ENCODE results near the gene SLC16A7. TPM values are rescaled to one million over a fixed set of nuclear protein-coding genes. Genes with fewer than 3 reads are reported as not detected.

SLC16A7 gene
- total and polyA plus RNA-seq, 2 of the 8 experiments (the other 6 are each of a cell fraction or from before 2014, with no cell fraction given): 0.74 to 4.3 TPM

- no peak overlapping the region for H2AK5ac ChIP-seq (ENCODE audit: low read depth, low read length)
- no peak overlapping the region for H3K9ac ChIP-seq (replicated peaks in 1 of 4; ENCODE audit: extremely low read depth in 1 of 4, low read depth in 3 of 4, low read length in 3 of 4)
- no peak overlapping the region for H3K23ac ChIP-seq (ENCODE audit: insufficient read length)
- H4K20me1 ChIP-seq (replicated peaks in 1 of 2; ENCODE audit: control insufficient read depth in 1 of 2, insufficient read depth in 2 of 2, low read length in 2 of 2): no peaks in the 10 kb centered on the region
- no peak overlapping the region for H3K14ac ChIP-seq (ENCODE audit: insufficient read length)
- H3K9me3 ChIP-seq (ENCODE audit: insufficient read depth in 2 of 2, low read depth in 1 of 2, low read length in 1 of 2): no peaks in the 10 kb centered on the region
- TF ChIP-seq BCL11A (IDR thresholded peaks at IDR 0.05; ENCODE audit: low read depth in 2 of 2, low read length in 2 of 2) (no peak), CBX5 (IDR thresholded peaks at IDR 0.05; ENCODE audit: low read depth, low read length) (no peak), MAX (IDR thresholded peaks at IDR 0.05) (no peak), BRCA1 (IDR thresholded peaks at IDR 0.05; ENCODE audit: low read depth, low read length) (no peak), TAF7 (optimal IDR thresholded peaks at IDR 0.05; ENCODE audit: borderline replicate concordance, low read depth, low read length) (no peak)
- no peaks in the 10 kb centered on the region for H3K23me2 ChIP-seq (ENCODE audit: low read depth, low read length)
- H3K4ac ChIP-seq (replicated peaks; ENCODE audit: insufficient read length, low read depth, low read length): no peak overlapping the region
- no peak overlapping the region for H4K5ac ChIP-seq (ENCODE audit: insufficient read length, low read depth, low read length)
- no peak overlapping the region for H3K18ac ChIP-seq (ENCODE audit: extremely low read depth, low read length)
- H2BK20ac ChIP-seq (ENCODE audit: low read length): no peak overlapping the region
- H2BK120ac ChIP-seq (replicated peaks; ENCODE audit: low read depth, low read length): no peak overlapping the region
- H3K36me3 ChIP-seq (ENCODE audit: control insufficient read depth in 2 of 4, insufficient read depth in 4 of 4, low read length in 3 of 4): no peaks in the 10 kb centered on the region
- CTCF ChIA-PET (ENCODE audit: partially characterized antibody): no interaction called here
- 80% methylated on average over 1 of the region's 3 CpGs; no CpG with 5 or more reads in 1 of the 2 experiments for WGBS, 2 experiments (ENCODE audit: extremely low coverage in 1 of 2, insufficient coverage in 1 of 2, insufficient read length in 1 of 2, insufficient replicate concordance in 2 of 2, low coverage in 1 of 2, low lambda C conversion rate in 2 of 2, missing lambda C conversion rate in 1 of 2)
- H3K27me3 ChIP-seq (replicated peaks in 1 of 4; ENCODE audit: control insufficient read depth in 3 of 4, extremely low read depth in 1 of 4, insufficient read depth in 3 of 4, low read length in 3 of 4): no peaks in the 10 kb centered on the region
- H3K27ac ChIP-seq (ENCODE audit: low read depth, low read length): no peak overlapping the region
- no peak overlapping the region for H3K4me3 ChIP-seq (ENCODE audit: extremely low read depth in 1 of 4, insufficient read depth in 2 of 4, low read depth in 3 of 4, low read length in 4 of 4)
- FAIRE-seq (no peak), DNase-seq (ENCODE audit: low read depth in 1 of 2, low spot score in 2 of 2) (no peak)
- no peak overlapping the region for H4K8ac ChIP-seq (ENCODE audit: extremely low read depth, insufficient read depth, low read length)
- H2BK12ac ChIP-seq (ENCODE audit: low read depth, low read length): no peak overlapping the region
- no peaks in the 10 kb centered on the region for H3K79me2 ChIP-seq (ENCODE audit: control insufficient read depth in 1 of 2, insufficient read depth in 2 of 2, low read length in 2 of 2)
- no peak overlapping the region for H2BK15ac ChIP-seq (ENCODE audit: low read length)
- no peak overlapping the region for H3K56ac ChIP-seq (replicated peaks; ENCODE audit: insufficient read length, low read depth, low read length)
- H4K91ac ChIP-seq (replicated peaks; ENCODE audit: insufficient read length, low read length): no peak overlapping the region
- no peak overlapping the region for H2AFZ ChIP-seq (ENCODE audit: low read length)
- H2BK5ac ChIP-seq (ENCODE audit: low read depth, low read length): no peak overlapping the region
- H3K79me1 ChIP-seq (ENCODE audit: low read depth, low read length): no peaks in the 10 kb centered on the region
- H3K4me1 ChIP-seq (replicated peaks in 1 of 4; ENCODE audit: control insufficient read depth in 3 of 4, insufficient read depth in 4 of 4, low read length in 3 of 4): no peaks in the 10 kb centered on the region
- H3K4me2 ChIP-seq (ENCODE audit: insufficient read depth in 1 of 2, low read depth in 2 of 2, low read length in 2 of 2): no peak overlapping the region
- POLR2A ChIA-PET (ENCODE audit: partially characterized antibody): no interaction called here
Measured at GRCh38 chr12:59548930-59549329, 46.9 kb upstream of the SLC16A7 start.

All from H1 (cell line).